Gastroesophageal sphincter (tissue), 4 donors: ENCODE results near the gene AAK1. TPM values are rescaled to one million over a fixed set of nuclear protein-coding genes. Genes with fewer than 3 reads are reported as not detected.

Experiments used
- ATAC-seq: fragments of 150-250 bp; one replicate; pipeline ENCODE4 v1.9.1; 2016; ENCODE audit warnings: mild to moderate bottlenecking, moderate library complexity
- H3K27ac ChIP-seq, 4 donors: fragments of 200-600 bp; sonication (generic) in 3 of 4; 1 replicate in 3 of 4; 2 replicates in 1 of 4; pipeline ENCODE4 v1.5.1; 2016 to 2019
- H3K27me3 ChIP-seq: fragments of 200-600 bp; sonication (generic); one replicate; pipeline ENCODE4 v1.5.1; 2019
- H3K36me3 ChIP-seq, 2 donors: fragments of 200-600 bp; sonication (generic); one replicate each; pipeline ENCODE4 v1.5.1; 2019; ENCODE audit warnings: control low read depth in 1 of 2
- H3K4me1 ChIP-seq, 3 donors: fragments of 200-600 bp; sonication (generic); 1 replicate in 2 of 3; 2 replicates in 1 of 3; pipeline ENCODE4 v1.5.1; 2016 to 2019; ENCODE audit warnings: control low read depth in 2 of 3
- H3K4me3 ChIP-seq, 2 donors: fragments of 200-600 bp; sonication (generic); one replicate each; pipeline ENCODE4 v1.5.1; 2019; ENCODE audit warnings: mild to moderate bottlenecking in 1 of 2, moderate library complexity in 1 of 2
- H3K9me3 ChIP-seq, 3 donors: fragments of 200-600 bp; sonication (generic); one replicate each; pipeline ENCODE4 v1.5.1; 2017 to 2019; ENCODE audit warnings: control low read depth in 2 of 3
- EP300 ChIP-seq: sonication (generic); formaldehyde crosslinking; IDR thresholded peaks from one replicate; pipeline ENCODE4 v1.6.1; 2017; ENCODE audit warnings: antibody characterized with exemption, mild to moderate bottlenecking
- POLR2A ChIP-seq, 2 donors: fragments of 450-650 bp; IDR thresholded peaks; one replicate each; pipeline ENCODE4 v1.6.1; 2017; ENCODE audit warnings: antibody characterized with exemption in 2 of 2, mild to moderate bottlenecking in 2 of 2, moderate library complexity in 1 of 2
- POLR2AphosphoS5 ChIP-seq: sonication (generic); formaldehyde crosslinking; IDR thresholded peaks from one replicate; pipeline ENCODE4 v1.6.1; 2017; ENCODE audit warnings: antibody characterized with exemption
- whole genome bisulfite sequencing, 2 donors: methylation state at CpG; one replicate each; pipeline ENCODE4 v1.1.5; 2018; ENCODE audit warnings: low coverage in 1 of 2; 5-methylcytosine and 5-hydroxymethylcytosine counted together
- total RNA-seq, 4 donors: library from RNA; depleted of rRNA; stranded (reverse); fragments of >200 nt; gene quantifications; one replicate each; pipeline ENCODE4 v1.1.0, GENCODE V29; 2016
- TF ChIP-seq, protein P1 (sequence below), 4 experiments: fragments of 200-600 bp in 2 of 4; fragments of 450-650 bp in 2 of 4; sonication (generic) in 1 of 4; IDR thresholded peaks; one replicate each; pipeline ENCODE4 v1.5.1; 2017 to 2019; ENCODE audit warnings: antibody characterized with exemption in 4 of 4, mild to moderate bottlenecking in 2 of 4, moderate library complexity in 2 of 4

AAK1 gene
- total RNA-seq, 4 donors from 2014 or later, result 32.3 to 55.9 (median 49.6) TPM

DNA sequence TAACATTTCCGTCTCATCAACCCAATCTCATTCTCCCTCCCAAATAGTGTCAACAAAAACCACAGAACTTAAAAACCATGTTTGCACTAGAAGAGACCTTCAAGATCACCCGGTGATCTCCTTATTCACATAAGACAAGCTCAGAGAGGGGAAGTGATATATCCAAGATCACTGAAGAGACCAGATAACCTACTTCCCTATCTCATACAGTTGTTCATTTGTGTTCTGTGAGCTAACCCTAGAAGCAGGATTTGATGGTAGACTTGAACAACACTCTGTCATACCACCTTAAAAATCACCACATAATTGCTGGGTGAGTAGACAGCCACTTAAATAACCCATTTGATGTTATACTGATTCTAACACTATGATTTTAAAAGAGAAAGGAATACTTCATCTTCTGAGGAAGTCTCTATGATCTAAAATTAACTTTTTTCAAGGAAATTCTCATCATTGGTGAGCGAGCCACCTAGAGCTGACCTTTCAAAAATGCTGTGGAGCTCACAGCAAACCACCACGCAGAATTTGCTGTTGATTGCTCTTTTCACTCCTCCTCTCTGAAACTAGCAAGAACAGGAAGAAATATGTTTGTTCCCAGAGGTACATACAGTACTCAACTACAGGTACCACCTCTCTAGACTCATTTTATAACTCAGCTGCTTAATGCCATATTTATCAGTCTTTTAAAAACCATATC, 15.1 kb downstream of the AAK1 start:
- WGBS, 2 donors, result 85% methylated on average over 4 of the region's 4 CpGs
- no peak for ATAC-seq
- TF ChIP-seq EP300 (no peak), POLR2A (IDR thresholded peaks at IDR 0.05) (no peak), POLR2AphosphoS5 (no peak)
- TF ChIP-seq, protein P1, sequence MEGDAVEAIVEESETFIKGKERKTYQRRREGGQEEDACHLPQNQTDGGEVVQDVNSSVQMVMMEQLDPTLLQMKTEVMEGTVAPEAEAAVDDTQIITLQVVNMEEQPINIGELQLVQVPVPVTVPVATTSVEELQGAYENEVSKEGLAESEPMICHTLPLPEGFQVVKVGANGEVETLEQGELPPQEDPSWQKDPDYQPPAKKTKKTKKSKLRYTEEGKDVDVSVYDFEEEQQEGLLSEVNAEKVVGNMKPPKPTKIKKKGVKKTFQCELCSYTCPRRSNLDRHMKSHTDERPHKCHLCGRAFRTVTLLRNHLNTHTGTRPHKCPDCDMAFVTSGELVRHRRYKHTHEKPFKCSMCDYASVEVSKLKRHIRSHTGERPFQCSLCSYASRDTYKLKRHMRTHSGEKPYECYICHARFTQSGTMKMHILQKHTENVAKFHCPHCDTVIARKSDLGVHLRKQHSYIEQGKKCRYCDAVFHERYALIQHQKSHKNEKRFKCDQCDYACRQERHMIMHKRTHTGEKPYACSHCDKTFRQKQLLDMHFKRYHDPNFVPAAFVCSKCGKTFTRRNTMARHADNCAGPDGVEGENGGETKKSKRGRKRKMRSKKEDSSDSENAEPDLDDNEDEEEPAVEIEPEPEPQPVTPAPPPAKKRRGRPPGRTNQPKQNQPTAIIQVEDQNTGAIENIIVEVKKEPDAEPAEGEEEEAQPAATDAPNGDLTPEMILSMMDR (IDR thresholded peaks at IDR 0.05), result no peak

DNA sequence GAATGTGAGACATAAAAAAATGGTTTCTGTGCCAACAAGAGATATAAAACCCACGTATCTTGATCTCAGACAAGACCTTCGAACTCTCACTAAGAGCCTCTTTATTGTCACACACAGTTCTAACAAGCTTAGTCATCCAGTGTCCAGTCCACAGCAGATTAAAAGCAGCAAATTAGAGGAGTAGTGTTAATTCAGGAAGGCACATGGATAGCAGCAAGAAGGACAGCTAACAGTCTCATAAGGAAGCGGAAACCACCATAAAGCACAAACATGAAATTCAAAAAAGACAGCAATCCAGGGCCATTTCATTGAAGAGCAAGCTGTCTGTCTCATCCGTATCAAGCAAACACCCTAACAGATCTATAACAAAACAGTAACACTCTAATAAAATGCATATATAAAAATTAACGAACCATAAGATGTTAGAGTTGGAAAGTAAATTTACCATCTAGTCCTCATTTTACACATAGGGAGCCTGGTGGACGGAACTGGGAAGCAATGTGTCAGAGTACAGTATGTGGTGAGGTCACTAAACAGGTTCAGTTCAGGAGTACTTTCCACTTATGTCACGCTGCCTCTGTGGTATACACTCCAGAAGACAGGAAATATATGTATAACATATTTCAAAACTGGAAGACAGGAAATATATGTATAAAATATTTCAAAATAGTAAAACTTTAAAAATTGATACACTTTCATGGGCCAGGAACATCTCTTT, 18.3 kb downstream of the AAK1 start:
- H3K4me3 ChIP-seq, result no peak overlapping the region
- peaks cover 0 to 51% (median 0%) of the 10 kb centered on the region in 3 donors for H3K4me1 ChIP-seq
- H3K27ac ChIP-seq, result no peak overlapping the region
- TF ChIP-seq POLR2AphosphoS5, result no peak
- no peak for TF ChIP-seq EP300
- TF ChIP-seq, protein P1 (IDR thresholded peaks at IDR 0.05), result no peak
- no peak for TF ChIP-seq POLR2A (IDR thresholded peaks at IDR 0.05)
- peaks cover 0 to 5% of the 10 kb centered on the region in 2 donors for H3K36me3 ChIP-seq
- 89 to 91% methylated on average over 7 of the region's 7 CpGs for WGBS, 2 donors
- H3K9me3 ChIP-seq, result no peaks in the 10 kb centered on the region
- ATAC-seq, result no peak
- no peaks in the 10 kb centered on the region for H3K27me3 ChIP-seq

More for the DNA sequence above, 15.1 kb downstream of the AAK1 start:
- Histone ChIP-seq H3K4me1 (peaks cover 0 to 59% (median 0%) of the 10 kb centered on the region in 3 donors), H3K36me3 (no peaks in the 10 kb centered on the region), H3K27me3 (no peaks in the 10 kb centered on the region), H3K9me3 (no peaks in the 10 kb centered on the region), H3K27ac (no peak overlapping the region), H3K4me3 (no peak overlapping the region)

DNA sequence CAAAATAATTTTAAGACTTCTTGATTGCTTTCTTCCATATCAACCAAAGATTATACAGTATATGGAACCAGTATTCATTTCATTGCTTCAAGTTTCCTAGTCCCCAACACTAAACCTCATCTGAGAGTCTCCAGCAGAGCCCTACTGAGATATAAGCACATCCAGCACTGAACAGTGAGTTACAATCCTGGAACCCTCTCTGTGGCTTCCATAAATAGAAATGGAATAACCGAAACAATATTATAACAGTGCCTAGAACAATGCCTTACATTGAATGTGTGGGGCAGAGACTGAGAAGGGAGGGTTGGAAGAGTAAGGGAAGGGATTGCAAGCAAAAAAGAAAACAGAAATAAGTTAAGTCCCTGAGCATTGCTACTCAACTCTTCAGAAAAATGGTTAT, 18.9 kb downstream of the AAK1 start:
- Histone ChIP-seq H3K9me3 (no peaks in the 10 kb centered on the region), H3K27ac (no peak overlapping the region), H3K36me3 (peaks cover 0 to 5% of the 10 kb centered on the region in 2 donors), H3K4me1 (peaks cover 0 to 52% (median 0%) of the 10 kb centered on the region in 3 donors), H3K27me3 (no peaks in the 10 kb centered on the region), H3K4me3 (no peak overlapping the region)
- no peak for ATAC-seq
- WGBS, 2 donors, result 33 to 70% methylated on average over 1 of the region's 1 CpG
- TF ChIP-seq POLR2A (IDR thresholded peaks at IDR 0.05) (no peak), EP300 (no peak), POLR2AphosphoS5 (no peak)
- TF ChIP-seq, protein P1 (IDR thresholded peaks at IDR 0.05), result no peak

DNA sequence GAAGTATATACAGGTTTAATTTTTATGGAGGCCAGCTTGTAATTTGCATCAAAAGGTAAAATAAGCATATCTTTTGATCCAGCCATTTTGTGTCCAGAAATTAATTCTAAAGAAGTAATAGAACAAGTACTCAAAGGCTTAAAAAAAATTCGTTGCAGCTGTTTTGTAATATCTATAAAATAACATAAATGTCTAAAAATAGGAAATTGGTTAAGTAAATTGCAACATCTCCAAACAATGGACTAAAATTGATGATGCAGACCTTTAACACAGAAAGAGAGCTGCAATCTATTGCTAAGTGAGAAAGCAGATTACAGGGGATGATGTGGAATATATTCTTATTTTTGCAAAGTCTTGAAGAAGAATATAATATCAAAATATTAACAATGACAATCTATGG, 19.4 kb downstream of the AAK1 start:
- H3K36me3 ChIP-seq, result peaks cover 0 to 5% of the 10 kb centered on the region in 2 donors
- H3K27me3 ChIP-seq, result no peaks in the 10 kb centered on the region
- no peak for TF ChIP-seq EP300
- no peak for TF ChIP-seq POLR2A (IDR thresholded peaks at IDR 0.05)
- TF ChIP-seq, protein P1 (IDR thresholded peaks at IDR 0.05), result no peak
- no peak for TF ChIP-seq POLR2AphosphoS5
- no peak overlapping the region for H3K27ac ChIP-seq
- 46 to 55% methylated on average over 1 of the region's 1 CpG for WGBS, 2 donors
- H3K4me3 ChIP-seq, result no peak overlapping the region
- ATAC-seq, result no peak
- peaks cover 0 to 52% (median 2%) of the 10 kb centered on the region in 3 donors for H3K4me1 ChIP-seq
- H3K9me3 ChIP-seq, result no peaks in the 10 kb centered on the region
